ENCODE measurements around the gene TRIP13.

The TRIP13 gene

DNA sequence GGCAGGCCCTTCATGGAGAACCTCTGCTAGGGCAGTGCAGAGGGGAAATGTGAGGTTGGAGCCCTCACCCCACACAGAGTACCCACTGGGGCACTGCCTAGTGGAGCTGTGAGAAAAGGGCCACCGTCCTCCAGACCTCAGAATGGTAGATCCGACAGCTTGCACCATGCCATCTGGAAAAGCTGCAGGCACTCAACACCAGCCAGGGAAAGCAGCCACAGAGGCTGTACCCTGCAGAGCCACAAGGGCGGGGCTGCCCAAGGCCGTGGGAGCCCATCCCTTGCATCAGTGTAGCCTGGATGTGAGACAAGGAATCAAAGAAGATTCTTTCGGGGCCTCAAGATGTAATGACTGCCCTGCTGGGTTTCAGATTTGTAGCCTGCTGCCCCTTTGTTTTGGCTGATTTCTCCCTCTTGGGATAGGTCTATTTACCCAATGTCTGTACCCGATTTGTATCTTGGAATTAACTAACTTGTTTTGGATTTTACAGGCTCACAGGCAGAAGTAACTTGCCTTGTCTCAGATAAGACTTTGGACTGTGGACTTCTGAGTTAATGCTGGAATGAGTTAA, 25.3 kb upstream of the TRIP13 start:
- Histone ChIP-seq H3K36me3 (replicated peaks; ENCODE audit: low read depth, low read length) (peaks cover 34% of the 10 kb centered on the region), H3K27me3 (ENCODE audit: low read depth, low read length) (no peaks in the 10 kb centered on the region)

DNA sequence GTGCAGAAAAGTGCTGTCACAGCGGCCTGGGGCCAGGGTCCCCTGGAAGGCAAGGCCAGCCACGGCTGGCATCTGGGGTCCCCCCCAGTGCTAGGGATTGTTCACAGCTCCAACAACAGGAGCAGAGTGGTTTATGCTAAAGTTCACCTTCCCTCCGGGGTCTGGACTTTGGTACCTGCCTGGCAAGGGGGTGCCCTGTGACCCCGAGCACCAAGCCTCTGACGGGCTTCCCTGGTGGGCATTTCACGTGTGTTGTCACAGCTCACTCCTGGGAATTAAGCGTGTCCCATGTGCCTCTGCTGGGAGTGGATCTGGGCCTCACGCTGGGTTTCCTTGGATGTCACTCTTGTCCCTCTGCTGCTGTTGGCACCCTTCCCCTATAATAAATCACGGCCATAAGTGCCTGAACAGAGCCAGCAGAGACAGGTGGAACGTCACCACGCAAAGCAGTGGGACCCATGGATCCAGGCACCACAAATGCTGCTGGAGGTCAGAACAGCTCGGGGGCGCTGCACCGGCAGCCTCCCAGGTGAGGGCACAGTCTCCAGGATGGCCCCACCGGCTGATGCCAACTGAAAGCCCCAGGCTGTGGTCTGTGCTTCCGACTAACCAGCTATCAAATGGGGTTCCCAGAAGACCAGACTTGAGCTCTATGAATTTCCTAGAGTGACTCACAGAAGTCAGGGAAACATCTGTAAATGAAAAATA, 24.1 kb upstream of the TRIP13 start:
- Histone ChIP-seq H2AFZ (ENCODE audit: low read depth, low read length) (no peak overlapping the region), H3K9ac (ENCODE audit: low read length) (no peak overlapping the region), H3K9me3 (ENCODE audit: insufficient read depth, low read length) (no peaks in the 10 kb centered on the region), H3K27ac (ENCODE audit: low read length) (no peak overlapping the region), H3K27me3 (ENCODE audit: low read depth, low read length) (no peaks in the 10 kb centered on the region), H4K20me1 (ENCODE audit: insufficient read depth, low read length) (no peaks in the 10 kb centered on the region), H3K79me2 (ENCODE audit: low read length) (peaks cover 1% of the 10 kb centered on the region; the same call in 1 of the 2 replicates), H3K4me1 (ENCODE audit: low read length) (peaks cover 8% of the 10 kb centered on the region), H3K4me2 (ENCODE audit: low read length) (no peak overlapping the region), H3K36me3 (replicated peaks; ENCODE audit: low read depth, low read length) (peaks cover 34% of the 10 kb centered on the region), H3K4me3 (ENCODE audit: low read length) (no peak overlapping the region)
- TF ChIP-seq EZH2phosphoT487 (IDR thresholded peaks at IDR 0.05; ENCODE audit: low read depth) = no peak
- TF ChIP-seq, protein P1, sequence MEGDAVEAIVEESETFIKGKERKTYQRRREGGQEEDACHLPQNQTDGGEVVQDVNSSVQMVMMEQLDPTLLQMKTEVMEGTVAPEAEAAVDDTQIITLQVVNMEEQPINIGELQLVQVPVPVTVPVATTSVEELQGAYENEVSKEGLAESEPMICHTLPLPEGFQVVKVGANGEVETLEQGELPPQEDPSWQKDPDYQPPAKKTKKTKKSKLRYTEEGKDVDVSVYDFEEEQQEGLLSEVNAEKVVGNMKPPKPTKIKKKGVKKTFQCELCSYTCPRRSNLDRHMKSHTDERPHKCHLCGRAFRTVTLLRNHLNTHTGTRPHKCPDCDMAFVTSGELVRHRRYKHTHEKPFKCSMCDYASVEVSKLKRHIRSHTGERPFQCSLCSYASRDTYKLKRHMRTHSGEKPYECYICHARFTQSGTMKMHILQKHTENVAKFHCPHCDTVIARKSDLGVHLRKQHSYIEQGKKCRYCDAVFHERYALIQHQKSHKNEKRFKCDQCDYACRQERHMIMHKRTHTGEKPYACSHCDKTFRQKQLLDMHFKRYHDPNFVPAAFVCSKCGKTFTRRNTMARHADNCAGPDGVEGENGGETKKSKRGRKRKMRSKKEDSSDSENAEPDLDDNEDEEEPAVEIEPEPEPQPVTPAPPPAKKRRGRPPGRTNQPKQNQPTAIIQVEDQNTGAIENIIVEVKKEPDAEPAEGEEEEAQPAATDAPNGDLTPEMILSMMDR (IDR thresholded peaks at IDR 0.05; ENCODE audit: low read depth, low read length) = no peak

More for the DNA sequence above, 25.3 kb upstream of the TRIP13 start:
- H3K27ac ChIP-seq (ENCODE audit: low read length) = no peak overlapping the region
- H4K20me1 ChIP-seq (ENCODE audit: insufficient read depth, low read length) = no peaks in the 10 kb centered on the region
- H2AFZ ChIP-seq (ENCODE audit: low read depth, low read length) = no peak overlapping the region
- TF ChIP-seq, protein P1 (IDR thresholded peaks at IDR 0.05; ENCODE audit: low read depth, low read length) = no peak
- TF ChIP-seq EZH2phosphoT487 (IDR thresholded peaks at IDR 0.05; ENCODE audit: low read depth) = no peak
- H3K79me2 ChIP-seq (ENCODE audit: low read length) = no peaks in the 10 kb centered on the region
- H3K4me3 ChIP-seq (ENCODE audit: low read length) = no peak overlapping the region
- no peaks in the 10 kb centered on the region for H3K4me1 ChIP-seq (ENCODE audit: low read length)
- no peak overlapping the region for H3K9ac ChIP-seq (ENCODE audit: low read length)
- no peaks in the 10 kb centered on the region for H3K9me3 ChIP-seq (ENCODE audit: insufficient read depth, low read length)
- no peak overlapping the region for H3K4me2 ChIP-seq (ENCODE audit: low read length)

DNA sequence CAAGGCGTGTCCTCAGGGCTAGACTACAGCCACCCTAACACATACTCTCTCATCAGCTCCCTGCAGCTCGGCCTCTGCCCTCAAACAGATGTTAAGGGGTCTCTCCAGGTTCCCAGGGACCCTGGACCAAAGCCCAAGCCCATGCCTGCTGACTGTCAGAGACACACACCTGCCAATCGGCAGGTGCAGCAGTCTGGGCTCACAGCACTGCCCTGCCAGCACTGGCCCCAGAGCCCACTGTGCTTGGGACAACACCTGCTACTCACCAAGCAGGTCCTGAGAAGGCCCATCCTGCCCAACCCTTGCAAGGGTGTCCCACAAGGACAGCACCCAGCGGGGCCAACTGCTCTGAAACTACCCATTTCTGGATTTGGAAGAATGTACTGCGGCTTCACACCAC, 21.7 kb upstream of the TRIP13 start:
- no peaks in the 10 kb centered on the region for H3K9me3 ChIP-seq (ENCODE audit: insufficient read depth, low read length)
- no peaks in the 10 kb centered on the region for H3K27me3 ChIP-seq (ENCODE audit: low read depth, low read length)
- H4K20me1 ChIP-seq (ENCODE audit: insufficient read depth, low read length) = no peaks in the 10 kb centered on the region
- no peak overlapping the region for H3K4me3 ChIP-seq (ENCODE audit: low read length)
- no peak overlapping the region for H3K9ac ChIP-seq (ENCODE audit: low read length)
- H3K4me1 ChIP-seq (ENCODE audit: low read length) = peaks cover 14% of the 10 kb centered on the region
- H3K27ac ChIP-seq (ENCODE audit: low read length) = no peak overlapping the region
- H2AFZ ChIP-seq (ENCODE audit: low read depth, low read length) = no peak overlapping the region
- no peak overlapping the region for H3K4me2 ChIP-seq (ENCODE audit: low read length)
- peaks cover 38% of the 10 kb centered on the region for H3K36me3 ChIP-seq (replicated peaks; ENCODE audit: low read depth, low read length)
- TF ChIP-seq EZH2phosphoT487 (IDR thresholded peaks at IDR 0.05; ENCODE audit: low read depth) = no peak
- TF ChIP-seq, protein P1 (IDR thresholded peaks at IDR 0.05; ENCODE audit: low read depth, low read length) = no peak
- H3K79me2 ChIP-seq (ENCODE audit: low read length) = peaks cover 5% of the 10 kb centered on the region; the same call in 1 of the 2 replicates

DNA sequence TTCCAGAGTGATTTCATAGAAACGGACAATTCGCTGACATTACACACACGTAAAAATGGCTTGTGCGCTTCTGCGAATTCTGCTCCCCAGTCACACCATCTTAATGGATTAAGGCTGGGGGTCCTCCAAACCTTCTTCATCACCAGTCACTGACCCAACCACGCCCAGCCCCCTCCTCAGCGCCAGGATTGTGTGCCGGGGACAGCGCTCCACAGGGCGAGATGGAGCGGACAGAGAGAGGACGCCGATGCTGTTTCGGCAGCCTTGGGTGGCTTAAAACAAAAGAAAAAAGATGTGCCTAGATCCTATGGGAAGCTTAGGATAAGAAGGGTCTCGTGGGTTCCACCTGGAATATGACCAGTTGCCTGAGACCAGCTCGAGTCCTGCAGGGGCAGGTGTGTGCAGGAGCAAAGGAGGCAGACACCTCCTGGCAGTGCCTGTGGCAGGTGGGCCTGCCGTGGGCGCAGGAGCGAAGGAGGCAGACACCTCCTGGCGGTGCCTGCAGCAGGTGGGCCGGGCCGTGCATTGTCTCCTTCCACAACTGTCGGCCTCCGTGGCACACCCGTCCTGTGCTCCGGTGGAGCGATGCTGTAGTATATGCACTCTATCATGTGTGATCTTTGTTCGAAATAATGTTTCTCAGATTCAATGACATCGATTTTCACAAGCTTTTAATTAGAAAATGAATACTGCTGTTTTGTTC, 20.9 kb upstream of the TRIP13 start:
- Histone ChIP-seq H2AFZ (ENCODE audit: low read depth, low read length) (no peak overlapping the region), H3K27me3 (ENCODE audit: low read depth, low read length) (no peaks in the 10 kb centered on the region), H3K27ac (ENCODE audit: low read length) (no peak overlapping the region), H3K4me2 (ENCODE audit: low read length) (no peak overlapping the region), H3K9ac (ENCODE audit: low read length) (no peak overlapping the region), H3K4me3 (ENCODE audit: low read length) (no peak overlapping the region), H4K20me1 (ENCODE audit: insufficient read depth, low read length) (no peaks in the 10 kb centered on the region), H3K79me2 (ENCODE audit: low read length) (peaks cover 5% of the 10 kb centered on the region; the same call in 1 of the 2 replicates), H3K36me3 (replicated peaks; ENCODE audit: low read depth, low read length) (peaks cover 38% of the 10 kb centered on the region), H3K9me3 (ENCODE audit: insufficient read depth, low read length) (no peaks in the 10 kb centered on the region), H3K4me1 (ENCODE audit: low read length) (peaks cover 14% of the 10 kb centered on the region)
- TF ChIP-seq EZH2phosphoT487 (IDR thresholded peaks at IDR 0.05; ENCODE audit: low read depth) = no peak
- TF ChIP-seq, protein P1 (IDR thresholded peaks at IDR 0.05; ENCODE audit: low read depth, low read length) = no peak
